Activated CD4-positive, alpha-beta T cell treated with anti-CD3 and anti-CD28 coated beads, Interleukin-2, amount 50 U/mL, for 1 hour (primary cell): ENCODE measurements around the gene CDH10.

Experiments used
- DNase-seq: peaks from one replicate; pipeline ENCODE4 v3.0.0-alpha.2; 2020

The CDH10 gene

DNA sequence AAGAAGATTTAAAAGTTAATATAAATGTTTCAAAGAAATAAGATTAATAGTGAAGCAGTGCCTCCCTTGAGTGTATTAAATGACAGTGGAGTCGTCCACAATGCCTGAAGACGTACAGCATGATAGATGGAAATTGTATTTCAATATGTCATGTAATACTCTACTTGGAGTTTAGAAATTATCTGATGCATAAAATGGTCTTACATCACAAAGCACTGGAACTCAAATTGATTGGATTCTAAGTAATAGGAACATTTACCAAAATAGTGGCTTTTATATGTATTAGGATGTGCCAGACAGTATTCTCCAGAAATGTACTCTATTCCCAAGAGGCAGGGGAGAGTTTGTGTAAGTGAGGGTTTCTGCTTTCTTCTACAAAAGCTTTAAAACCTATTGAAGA is 49.4 kb downstream of the CDH10 start:
- DNase-seq = no peak

GRCh38 chr5:24591426-24591825 is 53.4 kb downstream of the CDH10 start:
- no peak for DNase-seq

- DNase-seq = no peak
These were observed 55.2 kb downstream of the CDH10 start for GRCh38 chr5:24589566-24589965.

- no peak for DNase-seq
These were observed 59.0 kb downstream of the CDH10 start for GRCh38 chr5:24585751-24586150.

DNA sequence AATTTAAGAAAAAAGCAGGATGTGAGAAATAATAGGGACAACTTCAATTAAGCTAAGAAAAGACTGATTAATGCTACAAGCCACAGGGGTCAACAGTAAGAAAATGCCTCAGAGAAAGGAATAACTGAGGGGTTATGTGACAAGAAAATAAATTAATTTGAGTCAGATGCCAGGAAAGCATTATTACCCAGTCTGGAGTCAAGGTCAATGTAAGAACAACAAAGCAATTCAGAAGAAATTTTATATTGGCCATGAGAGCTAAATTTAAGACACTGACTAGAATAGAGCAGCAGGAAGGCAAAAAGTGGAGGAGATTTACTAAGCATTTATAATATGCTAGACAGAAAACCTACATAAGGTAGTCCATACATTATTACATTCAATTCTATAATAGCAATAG is 73.5 kb downstream of the CDH10 start:
- no peak for DNase-seq

GRCh38 chr5:24566933-24567332 is 77.8 kb downstream of the CDH10 start:
- no peak for DNase-seq

DNA sequence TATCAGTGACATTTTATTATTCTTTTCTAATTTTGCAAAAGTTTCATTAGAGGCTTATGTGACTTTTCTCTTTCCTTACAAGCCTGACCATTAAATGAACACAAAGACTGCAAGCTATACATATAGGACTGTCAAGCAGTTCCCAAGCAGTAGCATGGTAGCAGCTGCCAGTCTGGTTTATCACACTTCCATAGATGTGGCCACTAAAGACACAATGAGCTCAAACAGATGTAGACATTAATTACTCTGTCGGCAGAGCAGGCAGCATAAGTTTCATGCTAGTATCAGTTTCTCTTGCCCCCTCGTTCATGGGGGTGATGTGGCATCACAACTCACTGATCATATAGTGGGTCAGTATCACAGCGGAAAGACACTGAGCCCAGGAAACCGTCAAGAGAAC is 89.5 kb downstream of the CDH10 start:
- DNase-seq = no peak

GRCh38 chr5:24547132-24547531 is 97.6 kb downstream of the CDH10 start:
- no peak for DNase-seq

DNA sequence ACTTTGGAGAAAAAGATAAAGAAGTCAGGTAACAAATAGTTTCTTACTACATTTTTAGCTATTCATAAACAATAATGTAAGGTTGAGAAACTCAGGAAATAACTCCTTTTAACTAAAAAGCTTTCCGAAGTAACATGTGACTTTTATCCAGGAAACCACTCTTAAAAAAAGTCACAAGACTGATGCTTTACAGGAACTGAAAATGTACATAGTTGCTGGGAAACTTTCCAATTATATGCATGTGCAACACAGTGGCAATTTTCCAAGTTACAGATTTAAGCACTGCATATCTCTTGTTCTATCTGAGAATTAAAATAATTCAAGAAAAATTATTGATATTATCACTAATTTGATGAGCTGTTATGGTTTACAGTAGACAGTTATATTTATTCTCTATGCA is 105.2 kb downstream of the CDH10 start:
- DNase-seq = no peak

DNA sequence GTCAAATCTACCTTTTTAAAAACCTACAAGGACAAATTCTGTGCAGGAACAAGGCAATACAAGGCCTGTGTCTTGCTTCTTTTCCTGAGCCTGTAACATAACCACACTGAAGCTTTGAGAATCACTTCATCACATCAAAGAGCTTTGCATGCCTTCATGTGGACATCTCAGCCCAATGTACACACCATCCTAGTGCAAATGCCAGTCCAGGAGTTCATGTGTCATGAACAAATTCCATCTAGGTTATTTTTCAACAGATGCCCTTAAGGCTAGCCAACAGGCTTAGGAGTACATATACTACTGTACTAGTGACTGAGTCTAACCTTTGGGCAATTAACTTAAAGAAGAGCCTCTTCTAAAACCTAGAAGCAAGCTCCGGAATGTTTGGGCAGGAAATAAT is 106.4 kb downstream of the CDH10 start:
- no peak for DNase-seq

DNA sequence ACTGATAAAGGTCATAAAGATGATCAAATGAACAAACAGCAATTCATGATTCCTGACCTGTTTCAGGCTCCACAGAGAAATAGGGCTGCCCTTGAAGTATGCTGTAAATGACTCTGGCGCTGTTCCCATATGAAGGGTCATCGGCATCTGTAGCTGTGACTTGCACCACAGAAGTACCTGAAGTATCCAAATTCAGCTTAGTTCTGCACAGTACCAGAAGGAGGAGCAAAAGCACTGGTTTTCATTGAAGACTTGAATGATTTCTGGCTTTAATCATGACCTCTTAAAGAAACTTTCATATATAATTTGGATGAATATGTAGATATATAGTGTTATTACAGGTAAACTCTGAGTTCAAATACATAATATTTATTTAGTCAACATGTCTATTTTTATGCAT is 109.1 kb downstream of the CDH10 start:
- DNase-seq = no peak

DNA sequence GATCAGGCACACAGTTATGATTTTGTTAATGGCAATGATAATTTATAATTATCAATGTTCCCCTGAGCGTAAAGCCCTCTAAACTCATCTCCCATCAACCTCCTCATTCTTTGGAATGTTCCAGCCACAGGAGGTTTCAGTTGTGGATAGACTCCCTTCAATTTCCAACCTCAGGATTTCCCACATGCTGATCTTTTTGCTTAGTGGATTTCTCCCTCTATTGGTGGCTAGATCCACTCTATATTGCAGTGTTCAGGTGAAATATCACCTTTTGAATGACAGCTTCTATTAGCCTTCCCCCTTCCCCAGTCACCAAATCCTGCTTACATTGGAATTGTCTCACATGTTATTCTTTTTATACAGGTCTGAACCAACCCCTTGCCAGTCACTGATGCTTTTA is 113.9 kb downstream of the CDH10 start:
- DNase-seq = no peak

GRCh38 chr5:24525414-24525813 is 119.4 kb downstream of the CDH10 start:
- no peak for DNase-seq

GRCh38 chr5:24512423-24512822 is 132.4 kb downstream of the CDH10 start:
- no peak for DNase-seq

DNA sequence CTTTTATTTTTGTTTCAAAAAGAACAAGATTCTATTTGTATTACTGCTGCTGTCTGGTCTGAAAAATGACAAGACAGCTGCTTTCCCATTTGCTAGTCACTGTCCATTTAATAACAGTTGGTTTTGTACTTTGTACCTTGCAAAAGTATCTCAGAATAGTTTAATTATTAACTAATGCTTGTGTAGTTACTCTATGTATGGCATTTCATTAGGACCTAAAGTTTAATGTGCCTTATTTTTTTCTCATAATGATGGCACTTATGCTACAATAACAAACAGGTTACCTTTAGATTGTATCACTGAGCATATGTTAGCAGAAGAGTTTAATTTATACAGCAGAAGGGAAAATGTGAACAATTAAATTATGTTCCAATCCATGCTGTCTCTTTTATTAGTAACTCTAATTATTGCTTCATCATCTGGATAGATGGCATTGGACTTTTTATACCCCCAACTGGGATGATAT is 134.2 kb downstream of the CDH10 start:
- no peak for DNase-seq

- no peak for DNase-seq
These were observed 134.8 kb downstream of the CDH10 start for GRCh38 chr5:24509943-24510342.

DNA sequence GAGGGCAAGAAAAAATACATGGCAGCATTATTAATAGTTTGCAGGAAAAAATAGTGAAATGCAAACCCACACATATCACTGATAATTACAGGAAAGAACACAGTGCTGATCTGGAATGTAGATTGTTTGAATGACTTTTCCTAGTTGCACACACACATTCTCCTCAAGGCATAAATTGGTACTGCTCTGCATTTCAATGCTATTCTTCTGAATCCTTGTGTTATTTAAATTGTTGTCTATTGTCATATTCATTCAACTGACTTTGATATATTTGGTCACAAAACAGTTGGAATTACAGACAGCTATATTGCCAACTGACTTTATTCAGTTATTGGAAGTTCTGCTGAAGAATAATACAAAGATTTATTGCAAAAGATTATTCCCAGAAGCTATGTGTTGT is 139.5 kb downstream of the CDH10 start:
- DNase-seq = no peak

DNA sequence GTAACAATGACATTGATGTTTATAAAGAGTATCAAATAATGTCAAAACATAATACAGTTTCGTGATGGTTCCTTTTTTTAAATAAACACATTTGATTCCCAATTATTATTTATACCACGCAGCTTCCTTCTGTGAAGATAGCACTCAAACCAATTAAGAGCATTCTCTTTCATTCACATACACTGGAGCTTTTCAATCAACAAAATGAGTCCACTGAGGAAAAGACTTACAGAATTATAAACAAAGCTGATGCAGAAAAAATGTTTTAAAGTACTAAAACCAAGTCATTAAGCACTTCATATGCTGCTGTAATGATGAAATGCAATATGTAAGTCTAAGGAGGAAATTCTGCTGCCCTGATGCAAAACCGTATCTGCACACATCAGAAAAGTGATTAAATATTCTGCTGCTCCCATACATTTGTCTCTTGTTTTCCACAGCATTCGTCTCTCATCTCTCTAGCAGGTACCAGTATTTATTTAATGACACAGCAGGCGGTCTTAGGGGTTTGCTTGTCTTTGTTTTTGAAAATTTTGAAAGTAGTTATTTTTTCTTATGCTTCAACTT is 147.1 kb downstream of the CDH10 start:
- no peak for DNase-seq

DNA sequence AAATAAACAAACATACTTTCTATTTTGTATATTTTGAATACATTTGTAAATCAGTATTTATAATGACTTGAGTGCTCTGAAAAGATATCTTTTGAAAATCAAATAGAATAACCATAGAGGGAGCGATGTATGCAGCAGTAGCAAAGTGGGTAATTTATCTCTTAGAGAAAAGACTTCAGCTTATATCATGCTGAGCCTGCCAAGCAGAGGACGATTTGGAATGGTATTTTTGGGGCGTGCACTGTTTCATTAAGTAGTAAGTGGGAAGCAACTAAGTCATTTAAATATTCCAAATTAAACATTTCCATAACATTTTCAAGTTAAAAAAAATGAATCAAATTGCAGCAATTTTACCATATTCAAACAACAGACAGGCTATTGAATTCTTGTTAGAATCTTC is 147.6 kb downstream of the CDH10 start:
- no peak for DNase-seq

DNA sequence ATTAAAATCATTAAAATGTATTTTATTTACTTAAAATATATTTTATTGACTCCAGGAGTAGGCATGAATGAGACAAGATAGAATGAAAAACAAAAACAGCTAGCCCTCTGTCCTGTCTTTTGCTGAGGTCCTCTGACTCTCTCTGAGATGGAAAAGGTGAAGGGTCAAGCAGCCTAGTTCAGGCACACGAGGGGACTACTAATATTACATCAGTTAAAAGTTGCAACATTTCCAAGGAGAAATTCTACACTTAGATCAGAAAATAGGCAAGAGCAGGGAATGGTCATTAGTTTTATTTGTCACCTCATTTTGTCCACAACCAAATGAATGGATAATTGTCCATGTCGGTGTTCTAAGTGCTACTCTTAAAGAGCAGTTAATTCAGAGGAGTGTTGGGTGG is 148.5 kb downstream of the CDH10 start:
- no peak for DNase-seq

DNA sequence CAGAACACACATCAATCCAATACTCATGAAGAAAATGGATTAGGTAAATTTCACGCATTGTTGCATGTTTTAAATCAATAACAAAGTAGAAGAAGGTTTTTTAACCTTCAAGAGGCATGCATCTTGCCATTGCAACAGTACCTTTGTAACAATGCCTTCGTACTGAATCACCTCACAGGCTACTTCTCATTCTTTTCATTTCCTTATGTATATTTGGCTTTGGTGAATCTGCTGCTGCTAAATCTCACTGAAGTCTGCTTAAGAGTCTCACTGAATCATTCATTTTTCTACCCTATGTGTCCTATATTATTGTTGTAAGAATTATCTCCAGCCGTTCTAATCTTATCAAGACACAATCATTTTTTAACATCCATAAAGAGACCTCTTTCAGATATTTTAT is 152.5 kb downstream of the CDH10 start:
- DNase-seq = no peak

DNA sequence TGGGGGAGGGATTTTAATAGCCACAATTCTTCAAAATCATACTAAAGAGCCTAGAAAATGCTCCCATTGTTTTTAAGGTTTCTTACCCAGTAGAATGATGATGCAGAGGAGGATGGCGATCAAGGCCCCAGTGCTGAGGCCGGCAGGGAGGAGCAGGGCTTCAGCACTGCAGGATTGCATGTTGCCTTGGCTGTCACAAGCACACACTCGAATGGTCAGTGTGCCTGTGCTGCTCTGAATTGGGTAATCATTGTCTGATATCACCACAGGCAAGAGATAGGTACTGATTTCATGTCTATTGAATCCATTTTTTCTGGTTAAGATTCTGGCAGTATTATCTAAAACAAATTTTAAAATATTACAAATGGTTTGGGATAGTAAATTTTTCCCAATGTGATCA is 153.3 kb downstream of the CDH10 start:
- DNase-seq = no peak

GRCh38 chr5:24487368-24488229 is 157.2 kb downstream of the CDH10 start:
- no peak for DNase-seq

- DNase-seq = no peak
These were observed 163.8 kb downstream of the CDH10 start for GRCh38 chr5:24480952-24481351.

GRCh38 chr5:24477958-24478357 is 166.8 kb downstream of the CDH10 start:
- no peak for DNase-seq
